HCT116 (cell line): ENCODE data around the gene MED26. TPM values are rescaled to one million over a fixed set of nuclear protein-coding genes. Genes with fewer than 3 reads are reported as not detected.
A peak's percentile ranks its signal among the peaks of the same experiment; 100 is the strongest.

Experiments used
- ATAC-seq: fragments of 200-7000 bp; cut with Tn5 transposase; 2 replicates; pipeline ENCODE4 v1.9.1; 2020; ENCODE audit warnings: mild to moderate bottlenecking, moderate library complexity
- Bru-seq: library from RNA; stranded (reverse); fragments of 400-500 nt; gene quantifications from one replicate; lab custom pipeline; 2021; lab: Mats Ljungman, UMichigan
- BruChase-seq, 2 experiments: library from RNA; stranded (reverse); fragments of 400-500 nt; gene quantifications; one replicate each; lab custom pipeline; 2021; lab: Mats Ljungman, UMichigan
- BruUV-seq: library from RNA; stranded (reverse); fragments of 400-500 nt; replicated peaks from 2 replicates; lab custom pipeline; 2021; lab: Mats Ljungman, UMichigan
- CTCF ChIA-PET: fragments of 300-600 bp; sonication (Branson Sonifier 250); formaldehyde crosslinking; loops from one replicate; lab custom pipeline; 2021; ENCODE audit warnings: antibody characterized with exemption; lab: Charles Lee
- POLR2A ChIA-PET: fragments of 300-600, 350-600 bp; sonication (Branson Sonifier 250); formaldehyde crosslinking; loops from one replicate; lab custom pipeline; 2021; ENCODE audit warnings: antibody characterized with exemption; lab: Charles Lee
- RAD21 ChIA-PET, 2 experiments: fragments of 300-600 bp; sonication (Branson Sonifier 250); formaldehyde crosslinking; loops; one replicate each; lab custom pipeline; 2023; ENCODE audit warnings: low total read pairs in 2 of 2; ENCODE audit not compliant: uncharacterized antibody in 2 of 2, unreplicated experiment in 2 of 2, low non-redundant PET in 1 of 2; lab: Charles Lee
- DNase-seq: peaks from one replicate; pipeline ENCODE4 v3.0.0-alpha.2; 2010; ENCODE audit warnings: low read depth, low spot score
- H2AFZ ChIP-seq: fragments of 200-600 bp; shearing (Covaris generic), sonication (generic); 2 replicates; pipeline ENCODE4 v1.6.1; 2017; ENCODE audit warnings: low read depth, mixed run types, mixed read lengths, antibody characterized with exemption, low read length; ENCODE audit not compliant: poor library complexity, severe bottlenecking
- H3K27ac ChIP-seq: 2 replicates; pipeline ENCODE4 v1.5.1; 2012; ENCODE audit warnings: low read depth, low read length
- H3K27me3 ChIP-seq: fragments of 200-600 bp; sonication (generic); 2 replicates; pipeline ENCODE4 v1.6.1; 2016; ENCODE audit warnings: mixed run types, low read length, mixed read lengths; ENCODE audit not compliant: insufficient read depth
- H3K36me3 ChIP-seq, 2 experiments: fragments of 200-500 bp in 1 of 2; fragments of 200-600 bp in 1 of 2; sonication (Bioruptor generic) in 1 of 2; sonication (generic) in 1 of 2; 2 replicates each; pipeline versions ENCODE4 v1.5.1 to v1.6.1; 2014 to 2016; ENCODE audit warnings: low read length in 2 of 2, inconsistent platforms in 1 of 2, mixed read lengths in 1 of 2, mixed run types in 1 of 2; ENCODE audit not compliant: insufficient read depth in 2 of 2, control insufficient read depth in 1 of 2
- H3K4me1 ChIP-seq, 2 experiments: fragments of 200-600 bp in 1 of 2; sonication (generic) in 1 of 2; 2 replicates each; pipeline versions ENCODE4 v1.5.1 to v1.6.1; 2012 to 2017; ENCODE audit warnings: low read length in 2 of 2, inconsistent platforms in 1 of 2, mild to moderate bottlenecking in 1 of 2, mixed read lengths in 1 of 2, mixed run types in 1 of 2, moderate library complexity in 1 of 2; ENCODE audit not compliant: insufficient read depth in 2 of 2, control insufficient read depth in 1 of 2
- H3K4me2 ChIP-seq: fragments of 200-600 bp; sonication (generic); 2 replicates; pipeline ENCODE4 v1.6.1; 2017; ENCODE audit warnings: mixed run types, low read length, mixed read lengths
- H3K4me3 ChIP-seq, 2 experiments: fragments of 200-600 bp in 1 of 2; sonication (generic) in 1 of 2; replicated peaks in 1 of 2; 2 replicates each; pipeline ENCODE4 v1.5.1; 2011 to 2016; ENCODE audit warnings: low read length in 2 of 2, control low read depth in 1 of 2, low read depth in 1 of 2, mild to moderate bottlenecking in 1 of 2, mixed read lengths in 1 of 2, mixed run types in 1 of 2
- H3K79me2 ChIP-seq: fragments of 200-600 bp; sonication (generic); 2 replicates; pipeline ENCODE4 v1.6.1; 2017; ENCODE audit warnings: mild to moderate bottlenecking, mixed run types, low read length, moderate library complexity, mixed read lengths; ENCODE audit not compliant: insufficient read depth
- H3K9ac ChIP-seq: fragments of 200-600 bp; sonication (generic); 2 replicates; pipeline ENCODE4 v1.6.1; 2016; ENCODE audit warnings: low read length, mixed read lengths
- H3K9me2 ChIP-seq: fragments of 200-600 bp; sonication (generic), shearing (Covaris generic); 2 replicates; pipeline ENCODE4 v1.6.1; 2017; ENCODE audit warnings: mixed run types, mild to moderate bottlenecking, moderate library complexity; ENCODE audit not compliant: insufficient read depth
- H3K9me3 ChIP-seq, 2 experiments: fragments of 200-500 bp in 1 of 2; fragments of 200-600 bp in 1 of 2; sonication (Bioruptor generic) in 1 of 2; sonication (generic) in 1 of 2; 2 replicates each; pipeline ENCODE4 v1.6.1; 2014 to 2017; ENCODE audit warnings: low read length in 2 of 2, mixed read lengths in 2 of 2, inconsistent platforms in 1 of 2, low read depth in 1 of 2, mild to moderate bottlenecking in 1 of 2, mixed run types in 1 of 2, moderate library complexity in 1 of 2; ENCODE audit not compliant: control insufficient read depth in 1 of 2, insufficient read depth in 1 of 2
- H4K20me1 ChIP-seq: fragments of 200-600 bp; sonication (generic), shearing (Covaris generic); 2 replicates; pipeline ENCODE4 v1.6.1; 2017; ENCODE audit warnings: mixed run types, mild to moderate bottlenecking, moderate library complexity; ENCODE audit not compliant: insufficient read depth
- JUND ChIP-seq: IDR thresholded peaks from 2 replicates; pipeline ENCODE4 v1.6.1; 2012
- MAX ChIP-seq: IDR thresholded peaks from 2 replicates; pipeline ENCODE4 v1.6.1; 2012
- POLR2A ChIP-seq: IDR thresholded peaks from 2 replicates; pipeline ENCODE4 v1.7.0; 2011; ENCODE audit warnings: borderline replicate concordance; ENCODE audit not compliant: insufficient read depth, insufficient read length; ENCODE audit errors: extremely low read depth
- POLR2AphosphoS5 ChIP-seq: IDR thresholded peaks from 2 replicates; pipeline ENCODE4 v1.6.1; 2011; ENCODE audit warnings: mild to moderate bottlenecking, low read depth, low read length, moderate library complexity
- SIN3A ChIP-seq: IDR thresholded peaks from 2 replicates; pipeline ENCODE4 v1.6.1; 2012; ENCODE audit warnings: low read depth
- SP1 ChIP-seq: IDR thresholded peaks from 2 replicates; pipeline ENCODE4 v1.6.1; 2012; ENCODE audit warnings: low read depth
- TCF7L2 ChIP-seq: IDR thresholded peaks from 2 replicates; pipeline ENCODE4 v1.7.0; 2011; ENCODE audit warnings: borderline replicate concordance, inconsistent platforms; ENCODE audit not compliant: insufficient read depth, insufficient read length; ENCODE audit errors: extremely low read depth
- YY1 ChIP-seq: IDR thresholded peaks from 2 replicates; pipeline ENCODE4 v1.6.1; 2011; ENCODE audit warnings: low read length, low read depth, moderate library complexity, mild to moderate bottlenecking; ENCODE audit not compliant: insufficient replicate concordance; ENCODE audit errors: extremely low read depth
- intact Hi-C: fragments of 100-400 bp; cut with micrococcal nuclease; formaldehyde crosslinking; loops from 2 replicates; pipeline ENCODE4 v1.10.0; 2022
- long read RNA-seq: library from polyadenylated mRNA; unstranded; transcript quantifications from one replicate; pipeline ENCODE4 v2.0.0, GENCODE V29; 2021; ENCODE audit not compliant: unreplicated experiment
- polyA plus RNA-seq: library from polyadenylated mRNA; unstranded; fragments of >200 nt; gene quantifications from 2 replicates; pipeline ENCODE4 v1.2.1, GENCODE V29; 2012; ENCODE audit warnings: missing spikeins
- total RNA-seq: library from RNA; stranded (reverse); gene quantifications from one replicate; pipeline ENCODE4 v1.2.1, GENCODE V29; 2021; ENCODE audit not compliant: unreplicated experiment

The MED26 gene
- total RNA-seq, result 13.3 TPM
- 6.8 and 7.4 TPM in 2 replicates for polyA plus RNA-seq
- Bru-seq, nascent RNA, result percentile 62 among the genes with signal in this experiment
- percentile 56 among the genes with signal in this experiment for BruChase-seq, experiment 1, labeled RNA remaining after a 6-hour chase
- BruChase-seq, experiment 2, labeled RNA remaining after a 2-hour chase, result percentile 71 among the genes with signal in this experiment
- long read RNA-seq, transcript MED26-202 (1 exons, 3,871 nt), result major isoform, 18 of 19 reads
- long read RNA-seq, partial matches to known transcripts, result 0 of 19 reads
- long read RNA-seq, other reads (novel, unspliced or antisense), result 0 of 19 reads

- Histone ChIP-seq H3K9me2 (no peaks in the 10 kb centered on the region), H4K20me1 (peaks cover 11% of the 10 kb centered on the region; the same call in 1 of the 2 replicates), H3K4me2 (peak within 1 kb of the TSS; percentile 86), H3K9me3 (no peaks in the 10 kb centered on the region), H3K36me3 (peaks cover 4 to 24% of the 10 kb centered on the region in 2 experiments; a peak in 3 of 4 replicates), H3K27me3 (no peaks in the 10 kb centered on the region), H3K79me2 (peaks cover 45% of the 10 kb centered on the region), H3K4me3 (peak within 1 kb of the TSS; percentile 86 to 92), H3K9ac (peak within 1 kb of the TSS; percentile 93), H3K27ac (peak within 1 kb of the TSS; percentile 95), H3K4me1 (peaks cover 6 to 14% of the 10 kb centered on the region in 2 experiments), H2AFZ (no peak within 1 kb of the TSS)
- TF ChIP-seq POLR2A (peak; percentile 65), MAX (peak; percentile 69), JUND (no peak), POLR2AphosphoS5 (peak; percentile 93), TCF7L2 (no peak), SIN3A (peak; percentile 75; the same call in 1 of the 2 replicates), SP1 (peak; percentile 59), YY1 (peak; percentile 45)
- POLR2A ChIA-PET, result interaction anchor here (0.6 to 1.5 kb wide), 5 partner anchors 8 to 55 kb away, joined by 3 read pairs; no protein-coding TSS in a partner anchor
- intact Hi-C loops, result no loop called here
- peak; percentile 94 for ATAC-seq
- TSS peak; percentile 82 for BruUV-seq
- CTCF ChIA-PET, result no interaction called here
- RAD21 ChIA-PET, result no interaction called here
- DNase-seq, result peak; percentile 78
These were observed at the start of gene MED26 for GRCh38 chr19:16628183-16628983. MED26 (minus strand) TSS chr19:16628204; CDS start chr19:16627943, 261 bp downstream.
